GM21529 (cell line): Measurements from ENCODE around the gene ZSWIM7.

Source experiments
- ATAC-seq: cut with Tn5 transposase; IDR thresholded peaks from one replicate; pipeline ENCODE4 v1.9.1; 2021; ENCODE audit not compliant: unreplicated experiment

The ZSWIM7 gene

GRCh38 chr17:15935891-15936290 is 63.6 kb downstream of the ZSWIM7 start:
- no peak for ATAC-seq

- ATAC-seq, result no peak
Measured at GRCh38 chr17:15934866-15935265, 64.6 kb downstream of the ZSWIM7 start.

- no peak for ATAC-seq
Measured at GRCh38 chr17:15931394-15931793, 68.1 kb downstream of the ZSWIM7 start.

- ATAC-seq, result no peak
Measured at GRCh38 chr17:15930426-15930825, 69.1 kb downstream of the ZSWIM7 start.

GRCh38 chr17:15929941-15930340 is 69.6 kb downstream of the ZSWIM7 start:
- ATAC-seq, result no peak

- no peak for ATAC-seq
Measured at GRCh38 chr17:15928286-15928785, 71.2 kb downstream of the ZSWIM7 start.
